ENCODE measurements around the gene SLC34A2. TPM values are rescaled to one million over a fixed set of nuclear protein-coding genes. Genes with fewer than 3 reads are reported as not detected.
A peak's percentile ranks its signal among the peaks of the same experiment; 100 is the strongest.

The SLC34A2 gene
- total and polyA plus RNA-seq, 4 donors = 0.20 to 1.1 (median 0.58) TPM

- H3K4me3 ChIP-seq (ENCODE audit: low read depth, low read length) = no peak overlapping the region
- DNase-seq (ENCODE audit: low read depth in 4 of 6, low spot score in 6 of 6) = no peak
- no peaks in the 10 kb centered on the region for H3K27me3 ChIP-seq (ENCODE audit: control insufficient read depth, insufficient read depth, low read length)
- H3K36me3 ChIP-seq (ENCODE audit: control insufficient read depth, insufficient read depth, low read length) = no peaks in the 10 kb centered on the region
- H3K4me1 ChIP-seq (ENCODE audit: control insufficient read depth, insufficient read depth, low read length) = peaks cover 8% of the 10 kb centered on the region
- WGBS (ENCODE audit: insufficient coverage) = 67% methylated on average over 4 of the region's 4 CpGs
- no peak overlapping the region for H3K27ac ChIP-seq (ENCODE audit: low read depth, low read length)
- H3K9me3 ChIP-seq (ENCODE audit: control insufficient read depth, insufficient read depth, low read length) = no peaks in the 10 kb centered on the region
These were observed 22.1 kb upstream of the SLC34A2 start for GRCh38 chr4:25633541-25633940.

- no peaks in the 10 kb centered on the region for H3K27me3 ChIP-seq (ENCODE audit: control insufficient read depth, insufficient read depth, low read length)
- 100% methylated on average over 1 of the region's 4 CpGs for WGBS (ENCODE audit: insufficient coverage)
- H3K27ac ChIP-seq (ENCODE audit: low read depth, low read length) = no peak overlapping the region
- DNase-seq (ENCODE audit: low read depth in 4 of 6, low spot score in 6 of 6) = no peak
- peaks cover 8% of the 10 kb centered on the region for H3K4me1 ChIP-seq (ENCODE audit: control insufficient read depth, insufficient read depth, low read length)
- no peaks in the 10 kb centered on the region for H3K9me3 ChIP-seq (ENCODE audit: control insufficient read depth, insufficient read depth, low read length)
- no peaks in the 10 kb centered on the region for H3K36me3 ChIP-seq (ENCODE audit: control insufficient read depth, insufficient read depth, low read length)
- no peak overlapping the region for H3K4me3 ChIP-seq (ENCODE audit: low read depth, low read length)
These were observed 20.1 kb upstream of the SLC34A2 start for GRCh38 chr4:25635501-25635900.

DNA sequence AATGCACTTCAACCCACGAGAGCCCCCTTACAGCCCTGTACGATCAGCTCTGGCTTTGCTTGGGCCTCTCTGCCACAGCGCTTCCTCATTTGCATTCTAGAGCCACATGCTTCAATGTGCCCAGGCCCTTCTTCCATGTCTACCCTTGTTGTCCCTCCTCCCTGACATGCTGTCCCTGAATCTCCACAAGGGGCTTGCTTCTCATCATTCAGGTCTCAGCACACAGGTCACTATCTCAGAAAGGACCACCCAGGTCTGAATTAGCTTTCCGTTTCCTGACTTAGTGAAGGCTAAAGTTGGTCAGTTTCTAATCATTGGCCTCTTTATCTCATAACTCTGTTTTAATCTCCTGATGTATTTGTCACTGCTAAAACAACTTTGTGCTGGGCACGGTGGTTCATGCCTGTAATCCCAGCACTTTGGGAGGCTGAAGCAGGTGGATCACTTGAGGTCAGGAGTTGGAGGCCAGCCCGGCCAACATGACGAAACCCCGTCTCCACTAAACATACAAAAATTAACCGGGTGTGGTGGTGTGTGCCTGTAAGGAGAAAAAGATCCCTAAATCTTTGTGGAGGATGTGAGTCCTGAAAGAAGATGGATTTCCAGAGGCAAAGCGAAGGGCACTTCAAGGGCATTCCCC, 17.9 kb upstream of the SLC34A2 start:
- 60% methylated on average over 4 of the region's 10 CpGs for WGBS (ENCODE audit: insufficient coverage)

DNA sequence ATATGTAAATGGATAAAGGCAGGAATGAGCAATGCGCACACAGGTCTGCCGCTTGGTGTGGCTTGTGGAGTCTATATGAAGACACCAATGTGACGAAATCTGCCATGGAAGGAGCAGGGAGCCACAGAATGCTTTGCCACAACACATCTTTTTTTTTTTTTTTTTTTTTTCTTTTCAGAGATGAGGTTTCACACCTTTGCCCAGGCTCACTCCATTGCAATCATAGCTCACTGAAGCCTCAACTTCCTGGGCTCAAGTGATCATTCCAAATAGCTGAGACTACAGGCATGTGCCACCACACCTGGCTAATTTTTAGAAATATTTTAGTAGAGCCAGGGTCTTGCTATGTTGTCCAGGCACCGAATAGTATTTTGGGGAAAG, 17.4 kb upstream of the SLC34A2 start:
- Histone ChIP-seq H3K36me3 (ENCODE audit: control insufficient read depth, insufficient read depth, low read length) (no peaks in the 10 kb centered on the region), H3K9me3 (ENCODE audit: control insufficient read depth, insufficient read depth, low read length) (no peaks in the 10 kb centered on the region), H3K27me3 (ENCODE audit: control insufficient read depth, insufficient read depth, low read length) (no peaks in the 10 kb centered on the region), H3K27ac (ENCODE audit: low read depth, low read length) (no peak overlapping the region), H3K4me3 (ENCODE audit: low read depth, low read length) (no peak overlapping the region), H3K4me1 (ENCODE audit: control insufficient read depth, insufficient read depth, low read length) (peaks cover 11% of the 10 kb centered on the region)
- no peak for DNase-seq (ENCODE audit: low read depth in 4 of 6, low spot score in 6 of 6)
- WGBS (ENCODE audit: insufficient coverage) = 100% methylated on average over 1 of the region's 4 CpGs

More for the DNA sequence above, 17.9 kb upstream of the SLC34A2 start:
- Histone ChIP-seq H3K27ac (ENCODE audit: low read depth, low read length) (no peak overlapping the region), H3K4me3 (ENCODE audit: low read depth, low read length) (no peak overlapping the region), H3K27me3 (ENCODE audit: control insufficient read depth, insufficient read depth, low read length) (no peaks in the 10 kb centered on the region), H3K9me3 (ENCODE audit: control insufficient read depth, insufficient read depth, low read length) (no peaks in the 10 kb centered on the region), H3K4me1 (ENCODE audit: control insufficient read depth, insufficient read depth, low read length) (peaks cover 11% of the 10 kb centered on the region), H3K36me3 (ENCODE audit: control insufficient read depth, insufficient read depth, low read length) (no peaks in the 10 kb centered on the region)
- no peak for DNase-seq (ENCODE audit: low read depth in 4 of 6, low spot score in 6 of 6)

DNA sequence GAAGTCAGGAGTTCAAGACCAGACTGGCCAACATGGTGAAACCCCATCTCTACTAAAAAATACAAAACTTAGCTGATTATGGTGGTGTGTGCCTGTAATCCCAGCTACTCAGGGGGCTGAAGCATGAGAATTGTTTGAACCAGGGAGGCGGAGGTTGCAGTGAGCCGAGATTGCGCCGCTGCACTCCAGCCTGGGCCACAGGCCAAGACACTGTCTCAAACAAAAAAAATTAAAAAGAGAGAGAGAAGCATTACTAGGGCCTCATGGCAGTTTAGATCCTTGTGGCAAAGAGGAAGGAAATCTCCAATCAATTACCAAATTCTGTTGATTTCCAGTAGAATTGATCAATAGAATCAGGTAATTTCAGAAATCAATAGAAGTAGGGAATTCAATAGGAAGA, 16.8 kb upstream of the SLC34A2 start:
- H3K27ac ChIP-seq (ENCODE audit: low read depth, low read length) = no peak overlapping the region
- peaks cover 11% of the 10 kb centered on the region for H3K4me1 ChIP-seq (ENCODE audit: control insufficient read depth, insufficient read depth, low read length)
- no CpG with 5 or more reads among the region's 4 CpGs for WGBS (ENCODE audit: insufficient coverage)
- no peaks in the 10 kb centered on the region for H3K27me3 ChIP-seq (ENCODE audit: control insufficient read depth, insufficient read depth, low read length)
- H3K36me3 ChIP-seq (ENCODE audit: control insufficient read depth, insufficient read depth, low read length) = no peaks in the 10 kb centered on the region
- no peaks in the 10 kb centered on the region for H3K9me3 ChIP-seq (ENCODE audit: control insufficient read depth, insufficient read depth, low read length)
- DNase-seq (ENCODE audit: low read depth in 4 of 6, low spot score in 6 of 6) = peak in 1 of 6 donors; percentile 45
- no peak overlapping the region for H3K4me3 ChIP-seq (ENCODE audit: low read depth, low read length)

DNA sequence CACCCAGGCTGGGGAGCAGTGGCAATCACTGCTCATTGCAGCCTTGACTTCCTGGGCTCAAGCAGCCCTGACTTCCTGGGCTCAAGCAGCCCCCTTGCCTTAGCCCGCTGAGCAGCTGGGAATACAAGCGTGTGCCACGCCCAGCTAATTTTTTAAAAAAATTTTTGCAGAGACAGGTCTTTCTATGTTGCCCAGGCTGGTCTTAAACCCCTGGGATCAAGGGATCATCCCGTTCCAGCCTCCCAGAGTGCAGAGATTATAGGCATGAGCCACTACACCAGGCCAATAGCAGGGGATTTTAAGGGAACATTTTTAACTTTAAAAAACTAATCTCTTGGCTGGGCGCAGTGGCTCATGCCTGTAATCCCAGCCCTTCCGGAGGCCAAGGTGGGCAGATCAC, 5.3 kb upstream of the SLC34A2 start:
- 64% methylated on average over 6 of the region's 6 CpGs for WGBS (ENCODE audit: insufficient coverage)
- Histone ChIP-seq H3K9me3 (ENCODE audit: control insufficient read depth, insufficient read depth, low read length) (no peaks in the 10 kb centered on the region), H3K4me1 (ENCODE audit: control insufficient read depth, insufficient read depth, low read length) (peaks cover 6% of the 10 kb centered on the region), H3K27me3 (ENCODE audit: control insufficient read depth, insufficient read depth, low read length) (peaks cover 10% of the 10 kb centered on the region), H3K4me3 (ENCODE audit: low read depth, low read length) (no peak overlapping the region), H3K27ac (ENCODE audit: low read depth, low read length) (no peak overlapping the region), H3K36me3 (ENCODE audit: control insufficient read depth, insufficient read depth, low read length) (no peaks in the 10 kb centered on the region)
- DNase-seq (ENCODE audit: low read depth in 4 of 6, low spot score in 6 of 6) = no peak

- Histone ChIP-seq H3K27ac (ENCODE audit: low read depth, low read length) (no peak overlapping the region), H3K9me3 (ENCODE audit: control insufficient read depth, insufficient read depth, low read length) (no peaks in the 10 kb centered on the region), H3K4me3 (ENCODE audit: low read depth, low read length) (no peak overlapping the region), H3K4me1 (ENCODE audit: control insufficient read depth, insufficient read depth, low read length) (peaks cover 16% of the 10 kb centered on the region), H3K27me3 (ENCODE audit: control insufficient read depth, insufficient read depth, low read length) (peaks cover 23% of the 10 kb centered on the region), H3K36me3 (ENCODE audit: control insufficient read depth, insufficient read depth, low read length) (no peaks in the 10 kb centered on the region)
- no peak for DNase-seq (ENCODE audit: low read depth in 4 of 6, low spot score in 6 of 6)
- WGBS (ENCODE audit: insufficient coverage) = 69% methylated on average over 2 of the region's 5 CpGs
These were observed 4.0 kb upstream of the SLC34A2 start for GRCh38 chr4:25651682-25652081.

GRCh38 chr4:25654031-25654970, 1.4 kb upstream of the SLC34A2 start:
- Histone ChIP-seq H3K4me3 (ENCODE audit: low read depth, low read length) (no peak overlapping the region), H3K27ac (ENCODE audit: low read depth, low read length) (no peak overlapping the region), H3K36me3 (ENCODE audit: control insufficient read depth, insufficient read depth, low read length) (no peaks in the 10 kb centered on the region), H3K4me1 (ENCODE audit: control insufficient read depth, insufficient read depth, low read length) (peaks cover 21% of the 10 kb centered on the region), H3K9me3 (ENCODE audit: control insufficient read depth, insufficient read depth, low read length) (no peaks in the 10 kb centered on the region), H3K27me3 (ENCODE audit: control insufficient read depth, insufficient read depth, low read length) (peaks cover 44% of the 10 kb centered on the region)
- DNase-seq (ENCODE audit: low read depth in 4 of 6, low spot score in 6 of 6) = no peak
- 78% methylated on average over 15 of the region's 17 CpGs for WGBS (ENCODE audit: insufficient coverage)

- Histone ChIP-seq H3K27ac (ENCODE audit: low read depth, low read length) (no peak overlapping the region), H3K9me3 (ENCODE audit: control insufficient read depth, insufficient read depth, low read length) (no peaks in the 10 kb centered on the region), H3K4me3 (ENCODE audit: low read depth, low read length) (no peak overlapping the region), H3K27me3 (ENCODE audit: control insufficient read depth, insufficient read depth, low read length) (peaks cover 44% of the 10 kb centered on the region), H3K4me1 (ENCODE audit: control insufficient read depth, insufficient read depth, low read length) (peaks cover 21% of the 10 kb centered on the region), H3K36me3 (ENCODE audit: control insufficient read depth, insufficient read depth, low read length) (no peaks in the 10 kb centered on the region)
- 57% methylated on average over 5 of the region's 8 CpGs for WGBS (ENCODE audit: insufficient coverage)
- peak in 1 of 6 donors; percentile 9 for DNase-seq (ENCODE audit: low read depth in 4 of 6, low spot score in 6 of 6)
These were observed 380 bp downstream of the SLC34A2 start for GRCh38 chr4:25656031-25656430.
